ENCODE data around the gene SLC39A6. TPM values are rescaled to one million over a fixed set of nuclear protein-coding genes. Genes with fewer than 3 reads are reported as not detected.
"Not testable (repeated sequence)": the region's sequence is repeated elsewhere in the genome, so short reads cannot be mapped to it uniquely, and the experiment has no call there.

SLC39A6 gene
- total RNA-seq, 2 donors from 2014 or later = 22.6 to 22.7 TPM

GRCh38 chr18:36127836-36128529, 1.2 kb downstream of the SLC39A6 start:
- no peak for TF ChIP-seq POLR2A (IDR thresholded peaks at IDR 0.05)
- H3K36me3 ChIP-seq (replicated peaks in 1 of 2; ENCODE audit: insufficient read depth in 1 of 2, low read depth in 2 of 2) = no peaks in the 10 kb centered on the region
- peak overlapping the region in 1 of 2 donors; percentile 86 for H3K4me3 ChIP-seq
- H3K27ac ChIP-seq = no peak overlapping the region
- ATAC-seq (no peak), DNase-seq (no peak)
- peaks cover 33% of the 10 kb centered on the region for H3K4me1 ChIP-seq
- WGBS, 2 donors = 30 to 34% methylated on average over 15 of the region's 15 CpGs
- H3K27me3 ChIP-seq = no peaks in the 10 kb centered on the region
- H3K9me3 ChIP-seq = no peaks in the 10 kb centered on the region
- intact Hi-C loops (cut with DNase I) = no loop called here

- no peaks in the 10 kb centered on the region for H3K36me3 ChIP-seq (replicated peaks in 1 of 2; ENCODE audit: insufficient read depth in 1 of 2, low read depth in 2 of 2)
- intact Hi-C loops (cut with DNase I) = no loop called here
- WGBS, 2 donors = 91 to 94% methylated on average over 8 of the region's 8 CpGs
- no peak overlapping the region for H3K27ac ChIP-seq
- no peak overlapping the region for H3K4me3 ChIP-seq
- DNase-seq = no peak
- peaks cover 21% of the 10 kb centered on the region for H3K4me1 ChIP-seq
- no peaks in the 10 kb centered on the region for H3K9me3 ChIP-seq
- H3K27me3 ChIP-seq = no peaks in the 10 kb centered on the region
- no peak for ATAC-seq
- TF ChIP-seq CTCF (IDR thresholded peaks at IDR 0.05) = no peak
- no peak for TF ChIP-seq POLR2A (IDR thresholded peaks at IDR 0.05)
Measured at GRCh38 chr18:36126668-36127067, 2.5 kb downstream of the SLC39A6 start.

GRCh38 chr18:36124841-36125240, 4.3 kb downstream of the SLC39A6 start:
- Histone ChIP-seq H3K9me3 (no peaks in the 10 kb centered on the region), H3K36me3 (replicated peaks in 1 of 2; ENCODE audit: insufficient read depth in 1 of 2, low read depth in 2 of 2) (no peaks in the 10 kb centered on the region), H3K27me3 (no peaks in the 10 kb centered on the region), H3K27ac (no peak overlapping the region), H3K4me3 (no peak overlapping the region), H3K4me1 (peaks cover 14% of the 10 kb centered on the region)
- 79 to 82% methylated on average over 4 of the region's 4 CpGs for WGBS, 2 donors
- intact Hi-C loops (cut with DNase I) = no loop called here
- ATAC-seq (no peak), DNase-seq (no peak)
- no peak for TF ChIP-seq POLR2A (IDR thresholded peaks at IDR 0.05)
- TF ChIP-seq CTCF (IDR thresholded peaks at IDR 0.05) = no peak

- Histone ChIP-seq H3K4me3 (no peak overlapping the region), H3K27ac (no peak overlapping the region), H3K27me3 (no peaks in the 10 kb centered on the region), H3K36me3 (replicated peaks in 1 of 2; ENCODE audit: insufficient read depth in 1 of 2, low read depth in 2 of 2) (no peaks in the 10 kb centered on the region), H3K9me3 (no peaks in the 10 kb centered on the region), H3K4me1 (peaks cover 5% of the 10 kb centered on the region)
- TF ChIP-seq CTCF (IDR thresholded peaks at IDR 0.05) (no peak), POLR2A (IDR thresholded peaks at IDR 0.05) (no peak)
- intact Hi-C loops (cut with DNase I) = no loop called here
- DNase-seq = no peak
- WGBS, 2 donors = 30 to 38% methylated on average over 3 of the region's 3 CpGs
- no peak for ATAC-seq
Measured at GRCh38 chr18:36120297-36120696, 8.8 kb downstream of the SLC39A6 start.

- ATAC-seq; H3K36me3 ChIP-seq (replicated peaks in 1 of 2; ENCODE audit: insufficient read depth in 1 of 2, low read depth in 2 of 2); H3K9me3 ChIP-seq; DNase-seq; H3K27ac ChIP-seq; intact Hi-C loops (cut with DNase I); H3K27me3 ChIP-seq; H3K4me3 ChIP-seq: not testable (repeated sequence)
- WGBS, 2 donors = 94 to 96% methylated on average over 11 of the region's 11 CpGs
- H3K4me1 ChIP-seq = peaks cover 11% of the 10 kb centered on the region
Measured at GRCh38 chr18:36116771-36117170, 12.4 kb downstream of the SLC39A6 start.

GRCh38 chr18:36114738-36115137, 14.4 kb downstream of the SLC39A6 start:
- peaks cover 9% of the 10 kb centered on the region for H3K4me1 ChIP-seq
- DNase-seq (no peak), ATAC-seq (no peak)
- no peaks in the 10 kb centered on the region for H3K9me3 ChIP-seq
- TF ChIP-seq CTCF (IDR thresholded peaks at IDR 0.05) (no peak), POLR2A (IDR thresholded peaks at IDR 0.05) (no peak)
- no peaks in the 10 kb centered on the region for H3K27me3 ChIP-seq
- intact Hi-C loops (cut with DNase I) = no loop called here
- H3K27ac ChIP-seq = no peak overlapping the region
- no peak overlapping the region for H3K4me3 ChIP-seq
- 81 to 89% methylated on average over 1 of the region's 1 CpG for WGBS, 2 donors
- peaks cover 0 to 7% of the 10 kb centered on the region in 2 donors for H3K36me3 ChIP-seq (replicated peaks in 1 of 2; ENCODE audit: insufficient read depth in 1 of 2, low read depth in 2 of 2)
